DOHH2 (cell line): ENCODE measurements around the gene SEPTIN8.

ENCODE experiments used
- H3F3A ChIP-seq: fragments of 200-600 bp; sonication (generic), shearing (Covaris generic); 2 replicates; pipeline ENCODE4 v1.6.0; 2016; ENCODE audit warnings: antibody characterized with exemption, mild to moderate bottlenecking; ENCODE audit not compliant: control insufficient read depth, insufficient read depth
- H3K27ac ChIP-seq: fragments of 200-600 bp; sonication (generic); 2 replicates; pipeline ENCODE4 v1.5.1; 2014; ENCODE audit warnings: low read depth, mild to moderate bottlenecking, low read length, moderate library complexity
- H3K27me3 ChIP-seq: fragments of 200-600 bp; sonication (generic); 2 replicates; pipeline ENCODE4 v1.6.1; 2014; ENCODE audit warnings: mild to moderate bottlenecking, low read length, mixed read lengths; ENCODE audit not compliant: control insufficient read depth
- H3K36me3 ChIP-seq: fragments of 200-600 bp; sonication (generic); 2 replicates; pipeline ENCODE4 v1.6.1; 2014; ENCODE audit warnings: mild to moderate bottlenecking, low read length, moderate library complexity, mixed read lengths; ENCODE audit not compliant: control insufficient read depth
- H3K4me1 ChIP-seq: fragments of 200-600 bp; sonication (generic); 2 replicates; pipeline ENCODE4 v1.6.1; 2014; ENCODE audit warnings: mild to moderate bottlenecking, low read length, mixed read lengths; ENCODE audit not compliant: control insufficient read depth
- H3K4me2 ChIP-seq: fragments of 200-600 bp; sonication (generic); 2 replicates; pipeline ENCODE4 v1.6.0; 2014; ENCODE audit warnings: mild to moderate bottlenecking, low read length, moderate library complexity
- H3K4me3 ChIP-seq: fragments of 200-600 bp; sonication (generic); 2 replicates; pipeline ENCODE4 v1.5.1; 2014; ENCODE audit warnings: mild to moderate bottlenecking, low read length, mixed read lengths
- H3K79me2 ChIP-seq: fragments of 200-600 bp; sonication (generic); 2 replicates; pipeline ENCODE4 v1.6.1; 2014; ENCODE audit warnings: mild to moderate bottlenecking, low read length, mixed read lengths; ENCODE audit not compliant: control insufficient read depth
- H3K9me2 ChIP-seq: fragments of 200-600 bp; sonication (generic); replicated peaks from 2 replicates; pipeline ENCODE4 v1.6.1; 2014; ENCODE audit warnings: mild to moderate bottlenecking, low read length, mixed read lengths; ENCODE audit not compliant: control insufficient read depth
- H3K9me3 ChIP-seq: fragments of 200-600 bp; sonication (generic); 2 replicates; pipeline ENCODE4 v1.6.1; 2014; ENCODE audit warnings: antibody characterized with exemption, low read length, mixed read lengths; ENCODE audit not compliant: control insufficient read depth, insufficient read depth
- H4K20me1 ChIP-seq: fragments of 200-600 bp; sonication (generic); 2 replicates; pipeline ENCODE4 v1.6.0; 2014; ENCODE audit warnings: low read depth, mild to moderate bottlenecking, antibody characterized with exemption, low read length, moderate library complexity; ENCODE audit not compliant: control insufficient read depth, insufficient read depth
- CTCF ChIP-seq: fragments of 200-600 bp; sonication (generic); IDR thresholded peaks from one replicate; pipeline ENCODE4 v1.5.1; 2014; ENCODE audit warnings: antibody characterized with exemption, mild to moderate bottlenecking, low read depth, low read length; ENCODE audit not compliant: poor library complexity, severe bottlenecking
- EZH2phosphoT487 ChIP-seq: fragments of 200-600 bp; sonication (generic); IDR thresholded peaks from 2 replicates; pipeline ENCODE4 v1.6.1; 2017; ENCODE audit warnings: borderline replicate concordance, mild to moderate bottlenecking, antibody characterized with exemption, low read length, moderate library complexity, mixed read lengths

SEPTIN8 gene

GRCh38 chr5:132746592-132746953 is 30.5 kb downstream of the SEPTIN8 start:
- no peaks in the 10 kb centered on the region for H4K20me1 ChIP-seq
- H3K9me2 ChIP-seq, result no peaks in the 10 kb centered on the region
- no peak overlapping the region for H3K27ac ChIP-seq
- H3K27me3 ChIP-seq, result peaks cover 55% of the 10 kb centered on the region
- H3K79me2 ChIP-seq, result no peaks in the 10 kb centered on the region
- peak overlapping the region; percentile 88 for H3K4me2 ChIP-seq
- H3F3A ChIP-seq, result no peaks in the 10 kb centered on the region
- H3K9me3 ChIP-seq, result no peaks in the 10 kb centered on the region
- H3K4me3 ChIP-seq, result peak overlapping the region; percentile 79
- TF ChIP-seq EZH2phosphoT487, result no peak
- TF ChIP-seq CTCF, result no peak
- H3K4me1 ChIP-seq, result peaks cover 10% of the 10 kb centered on the region
- no peaks in the 10 kb centered on the region for H3K36me3 ChIP-seq

DNA sequence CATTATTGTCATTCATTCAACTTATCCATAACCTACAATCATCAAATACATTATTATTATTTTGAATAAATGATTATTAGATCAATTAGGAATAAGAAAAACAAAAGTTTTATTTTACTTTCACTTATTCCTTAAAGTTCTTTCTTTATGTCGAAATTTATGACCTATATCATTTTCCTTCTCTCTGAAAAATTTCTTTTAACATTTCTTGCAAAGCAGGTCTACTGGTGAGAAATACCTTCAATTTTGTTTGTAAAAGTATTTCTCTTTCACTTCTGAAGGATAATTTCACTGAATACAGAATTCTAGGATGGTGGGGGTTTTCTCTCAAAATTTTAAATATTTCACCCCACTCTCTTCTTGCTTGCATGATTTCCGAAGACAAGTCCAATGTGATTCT is 32.4 kb downstream of the SEPTIN8 start:
- Histone ChIP-seq H3K4me1 (peaks cover 10% of the 10 kb centered on the region), H3K36me3 (no peaks in the 10 kb centered on the region), H3K9me2 (no peaks in the 10 kb centered on the region), H4K20me1 (no peaks in the 10 kb centered on the region), H3K27me3 (peaks cover 48% of the 10 kb centered on the region), H3K27ac (no peak overlapping the region), H3F3A (no peaks in the 10 kb centered on the region), H3K79me2 (no peaks in the 10 kb centered on the region), H3K4me2 (no peak overlapping the region), H3K4me3 (no peak overlapping the region), H3K9me3 (no peaks in the 10 kb centered on the region)
- TF ChIP-seq EZH2phosphoT487 (no peak), CTCF (no peak)

DNA sequence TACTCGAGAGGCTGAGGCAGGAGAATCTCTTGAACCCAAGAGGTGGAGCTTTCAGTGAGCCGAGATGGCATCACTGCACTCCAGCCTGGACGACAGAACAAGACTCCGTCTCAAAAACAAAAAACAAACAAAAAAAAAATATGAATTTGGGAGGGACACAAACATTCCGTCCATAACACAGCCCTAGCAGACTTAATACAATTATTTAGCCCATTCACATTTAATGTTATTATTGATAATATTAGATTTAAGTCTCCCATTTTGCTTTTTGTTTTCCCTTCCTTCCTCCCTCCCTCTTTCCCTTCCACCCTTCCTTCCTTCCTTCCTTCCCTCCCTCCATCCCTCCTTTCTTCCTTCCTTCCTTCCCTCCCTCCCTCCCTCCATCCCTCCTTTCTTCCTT is 34.4 kb downstream of the SEPTIN8 start:
- Histone ChIP-seq H3K4me3 (no peak overlapping the region), H3K27ac (no peak overlapping the region)
- no peak for TF ChIP-seq CTCF
- TF ChIP-seq EZH2phosphoT487, result no peak

GRCh38 chr5:132742158-132742557 is 34.9 kb downstream of the SEPTIN8 start:
- no peak for TF ChIP-seq CTCF
- TF ChIP-seq EZH2phosphoT487, result no peak
- Histone ChIP-seq H3K4me1 (peaks cover 12% of the 10 kb centered on the region), H3K27me3 (peaks cover 26% of the 10 kb centered on the region), H3K9me2 (no peaks in the 10 kb centered on the region), H3K4me3 (no peak overlapping the region), H3K9me3 (no peaks in the 10 kb centered on the region), H3K27ac (no peak overlapping the region), H3F3A (no peaks in the 10 kb centered on the region), H3K79me2 (no peaks in the 10 kb centered on the region), H3K4me2 (no peak overlapping the region), H4K20me1 (no peaks in the 10 kb centered on the region), H3K36me3 (no peaks in the 10 kb centered on the region)

More for the DNA sequence above, 34.4 kb downstream of the SEPTIN8 start:
- Histone ChIP-seq H3K36me3 (no peaks in the 10 kb centered on the region), H3K9me2 (no peaks in the 10 kb centered on the region), H3K9me3 (no peaks in the 10 kb centered on the region), H4K20me1 (no peaks in the 10 kb centered on the region), H3K4me1 (peaks cover 16% of the 10 kb centered on the region), H3F3A (no peaks in the 10 kb centered on the region), H3K4me2 (no peak overlapping the region), H3K79me2 (no peaks in the 10 kb centered on the region), H3K27me3 (peaks cover 30% of the 10 kb centered on the region)
